ENCODE results near the gene TMPRSS13. TPM values are rescaled to one million over a fixed set of nuclear protein-coding genes. Genes with fewer than 3 reads are reported as not detected.
"Not testable (repeated sequence)": the region's sequence is repeated elsewhere in the genome, so short reads cannot be mapped to it uniquely, and the experiment has no call there.

Gene TMPRSS13
- total RNA-seq, 5 donors from 2014 or later (not counting 1 experiment from before 2014, with no cell fraction given): 2.1 to 4.7 (median 3.7) TPM

DNA sequence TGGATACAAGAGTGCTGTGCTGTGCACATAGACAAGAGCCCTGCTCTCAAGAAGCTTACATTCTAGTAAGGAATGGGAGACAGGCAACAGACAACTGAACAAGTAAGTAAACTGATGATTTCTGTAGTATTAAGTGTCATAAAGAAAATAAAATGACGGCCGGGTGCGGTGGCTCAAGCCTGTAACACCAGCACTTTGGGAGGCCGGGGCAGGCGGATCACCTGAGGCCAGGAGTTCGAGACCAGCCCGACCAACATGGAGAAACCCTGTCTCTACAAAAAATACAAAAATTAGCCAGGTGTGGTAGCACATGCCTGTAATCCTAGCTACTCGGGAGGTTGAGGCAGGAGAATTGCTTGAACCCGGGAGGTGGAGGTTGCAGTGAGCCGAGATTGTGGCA is 18.5 kb upstream of the TMPRSS13 start:
- H3K27me3 ChIP-seq (replicated peaks in 1 of 2; ENCODE audit: control insufficient read depth in 2 of 2, extremely low read depth in 1 of 2, insufficient read depth in 2 of 2, low read length in 1 of 2); H3K9me3 Mint-ChIP-seq; H3K4me3 ChIP-seq (ENCODE audit: control insufficient read depth in 1 of 2, extremely low read depth in 1 of 2, low read length in 1 of 2); H3K36me3 ChIP-seq (ENCODE audit: control insufficient read depth in 2 of 2, extremely low read depth in 1 of 2, insufficient read depth in 1 of 2, low read length in 1 of 2); H3K27me3 Mint-ChIP-seq; DNase-seq; ATAC-seq (replicated peaks in 1 of 4); H3K36me3 Mint-ChIP-seq; H3K9me3 ChIP-seq: not testable (repeated sequence)
- Histone ChIP-seq H3K4me1 (ENCODE audit: control insufficient read depth in 1 of 2, extremely low read depth in 1 of 2, insufficient read depth in 2 of 2, low read length in 2 of 2) (peaks cover 54 to 66% of the 10 kb centered on the region in 2 experiments), H3K27ac (ENCODE audit: low read length) (peak overlapping the region; percentile 17)
- H3K4me1 Mint-ChIP-seq: peaks cover 70 to 86% (median 71%) of the 10 kb centered on the region in 3 donors
- WGBS (ENCODE audit: insufficient coverage): no CpG with 5 or more reads among the region's 10 CpGs
- H3K27ac Mint-ChIP-seq: peak overlapping the region; percentile 58 to 85
- POLR2A ChIA-PET: interaction anchor here (0.5 to 0.7 kb wide), 5 partner anchors 12 to 1444 kb away, joined by 3 to 10 read pairs (median 3); no protein-coding TSS in a partner anchor
- CTCF ChIA-PET: interaction anchor here (0.5 to 8.2 kb wide), 19 partner anchors 8 to 522 kb away, joined by 3 to 138 read pairs (median 5); no protein-coding TSS in a partner anchor
- peak overlapping the region in 1 of 3 donors; percentile 77 for H3K4me3 Mint-ChIP-seq

GRCh38 chr11:117946842-117947526 is 17.8 kb upstream of the TMPRSS13 start:
- no peaks in the 10 kb centered on the region for H3K27me3 Mint-ChIP-seq
- no peaks in the 10 kb centered on the region for H3K9me3 ChIP-seq
- 38% methylated on average over 4 of the region's 7 CpGs for WGBS (ENCODE audit: insufficient coverage)
- H3K4me1 Mint-ChIP-seq: peaks cover 63 to 78% (median 63%) of the 10 kb centered on the region in 3 donors
- no peaks in the 10 kb centered on the region for H3K36me3 ChIP-seq (ENCODE audit: control insufficient read depth in 2 of 2, extremely low read depth in 1 of 2, insufficient read depth in 1 of 2, low read length in 1 of 2)
- peak overlapping the region in 1 of 3 donors; percentile 77 for H3K4me3 Mint-ChIP-seq
- ChIA-PET CTCF (interaction anchor here (0.5 to 8.2 kb wide), 46 partner anchors 9 to 611 kb away, joined by 3 to 138 read pairs (median 4); partner anchors contain the start of genes FXYD2 (in 1 of the 2) and IL10RA (in 1 of the 2)), POLR2A (interaction anchor here in 1 of 2 donors (0.6 kb wide), 1 partner anchor 11 kb away, joined by 3 read pairs; no protein-coding TSS in a partner anchor)
- ATAC-seq (replicated peaks in 1 of 4): peak in 1 of 4 experiments; percentile 28
- no peaks in the 10 kb centered on the region for H3K27me3 ChIP-seq (replicated peaks in 1 of 2; ENCODE audit: control insufficient read depth in 2 of 2, extremely low read depth in 1 of 2, insufficient read depth in 2 of 2, low read length in 1 of 2)
- H3K27ac Mint-ChIP-seq: peak overlapping the region; percentile 67 to 85
- peak overlapping the region; percentile 17 for H3K27ac ChIP-seq (ENCODE audit: low read length)
- H3K4me1 ChIP-seq (ENCODE audit: control insufficient read depth in 1 of 2, extremely low read depth in 1 of 2, insufficient read depth in 2 of 2, low read length in 2 of 2): peaks cover 47 to 58% of the 10 kb centered on the region in 2 experiments
- no peak overlapping the region for H3K4me3 ChIP-seq (ENCODE audit: control insufficient read depth in 1 of 2, extremely low read depth in 1 of 2, low read length in 1 of 2)
- H3K36me3 Mint-ChIP-seq: peaks cover 5% of the 10 kb centered on the region
- DNase-seq: peak; percentile 33 to 88 (median 74)
- H3K9me3 Mint-ChIP-seq: no peaks in the 10 kb centered on the region

- ChIA-PET POLR2A (no interaction called here), CTCF (interaction anchor here (0.5 to 8.2 kb wide), 46 partner anchors 9 to 611 kb away, joined by 3 to 138 read pairs (median 4); partner anchors contain the start of genes FXYD2 (in 1 of the 2) and IL10RA (in 1 of the 2))
- 86% methylated on average over 1 of the region's 5 CpGs for WGBS (ENCODE audit: insufficient coverage)
- peaks cover 56 to 71% (median 56%) of the 10 kb centered on the region in 3 donors for H3K4me1 Mint-ChIP-seq
- DNase-seq (no peak), ATAC-seq (replicated peaks in 1 of 4) (no peak)
- H3K4me3 ChIP-seq (ENCODE audit: control insufficient read depth in 1 of 2, extremely low read depth in 1 of 2, low read length in 1 of 2): no peak overlapping the region
- H3K27ac ChIP-seq (ENCODE audit: low read length): no peak overlapping the region
- peaks cover 0 to under 1% of the 10 kb centered on the region in 2 experiments for H3K27me3 ChIP-seq (replicated peaks in 1 of 2; ENCODE audit: control insufficient read depth in 2 of 2, extremely low read depth in 1 of 2, insufficient read depth in 2 of 2, low read length in 1 of 2)
- no peaks in the 10 kb centered on the region for H3K36me3 ChIP-seq (ENCODE audit: control insufficient read depth in 2 of 2, extremely low read depth in 1 of 2, insufficient read depth in 1 of 2, low read length in 1 of 2)
- no peaks in the 10 kb centered on the region for H3K9me3 ChIP-seq
- H3K27ac Mint-ChIP-seq: no peak overlapping the region
- no peaks in the 10 kb centered on the region for H3K9me3 Mint-ChIP-seq
- H3K4me1 ChIP-seq (ENCODE audit: control insufficient read depth in 1 of 2, extremely low read depth in 1 of 2, insufficient read depth in 2 of 2, low read length in 2 of 2): peaks cover 40 to 52% of the 10 kb centered on the region in 2 experiments
- H3K4me3 Mint-ChIP-seq: no peak overlapping the region
- no peaks in the 10 kb centered on the region for H3K27me3 Mint-ChIP-seq
- peaks cover 5% of the 10 kb centered on the region for H3K36me3 Mint-ChIP-seq
These were observed 17.1 kb upstream of the TMPRSS13 start for GRCh38 chr11:117946156-117946841.

DNA sequence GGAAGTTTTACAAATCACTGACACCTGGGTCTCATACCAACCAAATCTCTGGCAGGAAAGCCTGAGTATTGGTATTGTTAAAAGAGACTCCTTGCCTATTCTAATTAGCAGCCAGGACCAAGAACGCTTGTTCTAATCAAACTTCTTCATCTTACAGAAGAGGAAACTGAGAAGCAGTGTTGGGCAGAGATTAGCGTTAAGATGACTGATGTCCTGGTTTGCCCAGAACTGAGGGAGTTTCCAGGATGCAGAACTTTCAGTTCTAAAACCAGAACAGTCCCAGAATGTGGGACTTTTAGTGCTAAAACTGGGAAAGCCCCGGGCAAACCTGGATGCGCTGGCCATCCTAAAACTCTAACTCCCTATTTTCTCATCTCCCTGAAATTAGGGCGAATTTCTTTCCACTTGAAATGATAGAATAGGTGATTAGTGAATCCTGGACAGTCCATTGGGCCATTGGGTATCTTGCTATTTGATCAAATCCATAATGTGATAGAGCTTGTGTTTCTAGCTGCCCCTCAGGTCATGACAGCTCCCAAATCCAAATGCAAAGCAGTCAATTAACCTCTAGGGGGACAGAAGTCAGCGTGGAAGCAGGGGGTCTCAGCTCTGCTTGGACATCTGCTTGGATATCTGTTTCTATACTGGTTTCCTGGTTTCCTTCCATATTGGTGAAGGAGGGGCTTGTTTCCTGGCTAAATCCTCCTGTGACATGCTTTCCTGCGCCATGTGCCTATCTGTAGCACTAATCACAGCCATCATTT is 16.0 kb upstream of the TMPRSS13 start:
- ChIA-PET CTCF (interaction anchor here (1.0 to 1.4 kb wide), 5 partner anchors 30 to 137 kb away, joined by 3 to 5 read pairs (median 3); no protein-coding TSS in a partner anchor), POLR2A (interaction anchor here in 1 of 2 donors (0.6 kb wide), 1 partner anchor 118 kb away, joined by 3 read pairs; no protein-coding TSS in a partner anchor)
- H3K27me3 ChIP-seq (replicated peaks in 1 of 2; ENCODE audit: control insufficient read depth in 2 of 2, extremely low read depth in 1 of 2, insufficient read depth in 2 of 2, low read length in 1 of 2): peaks cover 0 to 5% of the 10 kb centered on the region in 2 experiments
- H3K36me3 Mint-ChIP-seq: peaks cover 5% of the 10 kb centered on the region
- no peak for DNase-seq
- ATAC-seq (replicated peaks in 1 of 4): no peak
- no peak overlapping the region for H3K4me3 Mint-ChIP-seq
- no peak overlapping the region for H3K27ac ChIP-seq (ENCODE audit: low read length)
- H3K4me3 ChIP-seq (ENCODE audit: control insufficient read depth in 1 of 2, extremely low read depth in 1 of 2, low read length in 1 of 2): no peak overlapping the region
- H3K9me3 ChIP-seq: no peaks in the 10 kb centered on the region
- no peak overlapping the region for H3K27ac Mint-ChIP-seq
- no peaks in the 10 kb centered on the region for H3K36me3 ChIP-seq (ENCODE audit: control insufficient read depth in 2 of 2, extremely low read depth in 1 of 2, insufficient read depth in 1 of 2, low read length in 1 of 2)
- H3K9me3 Mint-ChIP-seq: no peaks in the 10 kb centered on the region
- no peaks in the 10 kb centered on the region for H3K27me3 Mint-ChIP-seq
- H3K4me1 Mint-ChIP-seq: peaks cover 45 to 61% (median 46%) of the 10 kb centered on the region in 3 donors
- H3K4me1 ChIP-seq (ENCODE audit: control insufficient read depth in 1 of 2, extremely low read depth in 1 of 2, insufficient read depth in 2 of 2, low read length in 2 of 2): peaks cover 30 to 41% of the 10 kb centered on the region in 2 experiments
- no CpG with 5 or more reads among the region's 7 CpGs for WGBS (ENCODE audit: insufficient coverage)

- H3K27me3 Mint-ChIP-seq: no peaks in the 10 kb centered on the region
- H3K27ac Mint-ChIP-seq: peak overlapping the region in 1 of 2 donors; percentile 39
- no peak overlapping the region for H3K4me3 Mint-ChIP-seq
- H3K9me3 Mint-ChIP-seq: no peaks in the 10 kb centered on the region
- no peak for DNase-seq
- CTCF ChIA-PET: interaction anchor here (1.1 to 1.4 kb wide), 4 partner anchors 30 to 136 kb away, joined by 3 to 5 read pairs (median 3); no protein-coding TSS in a partner anchor
- Histone ChIP-seq H3K9me3 (no peaks in the 10 kb centered on the region), H3K27me3 (replicated peaks in 1 of 2; ENCODE audit: control insufficient read depth in 2 of 2, extremely low read depth in 1 of 2, insufficient read depth in 2 of 2, low read length in 1 of 2) (peaks cover 0 to 5% of the 10 kb centered on the region in 2 experiments), H3K4me3 (ENCODE audit: control insufficient read depth in 1 of 2, extremely low read depth in 1 of 2, low read length in 1 of 2) (no peak overlapping the region), H3K36me3 (ENCODE audit: control insufficient read depth in 2 of 2, extremely low read depth in 1 of 2, insufficient read depth in 1 of 2, low read length in 1 of 2) (no peaks in the 10 kb centered on the region), H3K4me1 (ENCODE audit: control insufficient read depth in 1 of 2, extremely low read depth in 1 of 2, insufficient read depth in 2 of 2, low read length in 2 of 2) (peaks cover 23 to 34% of the 10 kb centered on the region in 2 experiments), H3K27ac (ENCODE audit: low read length) (no peak overlapping the region)
- POLR2A ChIA-PET: interaction anchor here in 1 of 2 donors (0.6 kb wide), 1 partner anchor 117 kb away, joined by 3 read pairs; no protein-coding TSS in a partner anchor
- ATAC-seq (replicated peaks in 1 of 4): no peak
- peaks cover 5% of the 10 kb centered on the region for H3K36me3 Mint-ChIP-seq
- 50% methylated on average over 3 of the region's 5 CpGs for WGBS (ENCODE audit: insufficient coverage)
- peaks cover 38 to 54% (median 39%) of the 10 kb centered on the region in 3 donors for H3K4me1 Mint-ChIP-seq
These were observed 15.4 kb upstream of the TMPRSS13 start for GRCh38 chr11:117944554-117944953.
